Esophagus muscularis mucosa (tissue), 4 donors: ENCODE results near the gene LHFPL6. TPM values are rescaled to one million over a fixed set of nuclear protein-coding genes. Genes with fewer than 3 reads are reported as not detected.

ENCODE experiments used
- DNase-seq: peaks from one replicate; pipeline ENCODE4 v3.0.0-alpha.2; 2017; ENCODE audit errors: extremely low spot score
- H3K27ac ChIP-seq, 4 donors: fragments of 200-600 bp; sonication (generic); replicated peaks in 1 of 4; 1 replicate in 3 of 4; 2 replicates in 1 of 4; pipeline ENCODE4 v1.5.1; 2016 to 2019; ENCODE audit warnings: mild to moderate bottlenecking in 1 of 4
- H3K27me3 ChIP-seq, 4 donors: fragments of 200-600 bp; sonication (generic); one replicate each; pipeline versions ENCODE4 v1.5.1 to v1.6.0; 2016 to 2019
- H3K36me3 ChIP-seq, 4 donors: fragments of 200-600 bp; sonication (generic); one replicate each; pipeline ENCODE4 v1.5.1; 2016 to 2019
- H3K4me1 ChIP-seq, 4 donors: fragments of 200-600 bp; sonication (generic); one replicate each; pipeline ENCODE4 v1.5.1; 2016 to 2019
- H3K4me3 ChIP-seq, 4 donors: fragments of 200-600 bp; sonication (generic); 1 replicate in 2 of 4; 2 replicates in 2 of 4; pipeline ENCODE4 v1.5.1; 2016 to 2019; ENCODE audit warnings: mild to moderate bottlenecking in 4 of 4, moderate library complexity in 1 of 4
- H3K9me3 ChIP-seq, 4 donors: fragments of 200-600 bp; sonication (generic); 1 replicate in 3 of 4; 2 replicates in 1 of 4; pipeline ENCODE4 v1.5.1; 2016 to 2019
- CTCF ChIP-seq, 3 experiments: fragments of 200-600 bp in 2 of 3; fragments of 450-650 bp in 1 of 3; sonication (generic) in 2 of 3; IDR thresholded peaks; one replicate each; pipeline ENCODE4 v1.5.1; 2017 to 2019; ENCODE audit warnings: antibody characterized with exemption in 3 of 3, mild to moderate bottlenecking in 2 of 3, moderate library complexity in 1 of 3
- EP300 ChIP-seq: sonication (generic); formaldehyde crosslinking; IDR thresholded peaks from one replicate; pipeline ENCODE4 v1.6.1; 2017; ENCODE audit warnings: antibody characterized with exemption
- POLR2A ChIP-seq: fragments of 450-650 bp; IDR thresholded peaks from one replicate; pipeline ENCODE4 v1.6.1; 2017; ENCODE audit warnings: antibody characterized with exemption, moderate library complexity, mild to moderate bottlenecking, low read depth
- POLR2AphosphoS5 ChIP-seq, 2 donors: sonication (generic); formaldehyde crosslinking; IDR thresholded peaks; one replicate each; pipeline ENCODE4 v1.6.1; 2017; ENCODE audit warnings: antibody characterized with exemption in 2 of 2
- WGBS: methylation state at CpG from one replicate; pipeline ENCODE4 v1.1.5; 2018; 5-methylcytosine and 5-hydroxymethylcytosine counted together
- intact Hi-C: fragments of 100-400 bp; cut with DNase I; formaldehyde crosslinking; loops from one replicate; pipeline ENCODE4 v1.15.1; 2023
- total RNA-seq, 4 donors: library from RNA; depleted of rRNA; stranded (reverse); fragments of >200 nt; gene quantifications; one replicate each; pipeline versions ENCODE4 v1.1.0 to v1.2.1, GENCODE V29; 2016

LHFPL6 gene
- total RNA-seq, 4 donors from 2014 or later: 55.6 to 75.9 (median 72.0) TPM

- no peak overlapping the region for H3K27ac ChIP-seq
- peaks cover 0 to 25% (median 2%) of the 10 kb centered on the region in 4 donors for H3K4me1 ChIP-seq
- peaks cover 0 to 6% (median 2%) of the 10 kb centered on the region in 4 donors for H3K36me3 ChIP-seq
- TF ChIP-seq EP300 (no peak), POLR2A (no peak), POLR2AphosphoS5 (IDR thresholded peaks at IDR 0.05) (no peak), CTCF (IDR thresholded peaks at IDR 0.05) (no peak)
- H3K9me3 ChIP-seq: no peaks in the 10 kb centered on the region
- intact Hi-C loops: no loop called here
- DNase-seq: no peak
- no peaks in the 10 kb centered on the region for H3K27me3 ChIP-seq
- 48% methylated on average over 2 of the region's 2 CpGs for WGBS
- no peak overlapping the region for H3K4me3 ChIP-seq
These were observed 12.4 kb downstream of the LHFPL6 start for GRCh38 chr13:39590466-39591036.

GRCh38 chr13:39588384-39588783, 14.6 kb downstream of the LHFPL6 start:
- H3K4me3 ChIP-seq: no peak overlapping the region
- 60% methylated on average over 2 of the region's 2 CpGs for WGBS
- TF ChIP-seq POLR2A (no peak), CTCF (IDR thresholded peaks at IDR 0.05) (no peak), POLR2AphosphoS5 (IDR thresholded peaks at IDR 0.05) (no peak), EP300 (no peak)
- no peaks in the 10 kb centered on the region for H3K27me3 ChIP-seq
- peaks cover 11 to 36% (median 15%) of the 10 kb centered on the region in 4 donors for H3K4me1 ChIP-seq
- intact Hi-C loops: no loop called here
- DNase-seq: no peak
- H3K9me3 ChIP-seq: no peaks in the 10 kb centered on the region
- H3K36me3 ChIP-seq: no peaks in the 10 kb centered on the region
- H3K27ac ChIP-seq: no peak overlapping the region

GRCh38 chr13:39587939-39588338, 15.1 kb downstream of the LHFPL6 start:
- Histone ChIP-seq H3K27ac (no peak overlapping the region), H3K9me3 (no peaks in the 10 kb centered on the region), H3K27me3 (no peaks in the 10 kb centered on the region), H3K36me3 (no peaks in the 10 kb centered on the region), H3K4me1 (peaks cover 11 to 36% (median 16%) of the 10 kb centered on the region in 4 donors), H3K4me3 (no peak overlapping the region)
- 60% methylated on average over 7 of the region's 7 CpGs for WGBS
- DNase-seq: no peak
- intact Hi-C loops: no loop called here
- TF ChIP-seq POLR2AphosphoS5 (IDR thresholded peaks at IDR 0.05) (no peak), CTCF (IDR thresholded peaks at IDR 0.05) (no peak), EP300 (no peak), POLR2A (no peak)

- Histone ChIP-seq H3K9me3 (no peaks in the 10 kb centered on the region), H3K4me1 (peaks cover 11 to 41% (median 16%) of the 10 kb centered on the region in 4 donors), H3K27ac (no peak overlapping the region), H3K36me3 (no peaks in the 10 kb centered on the region), H3K4me3 (no peak overlapping the region), H3K27me3 (no peaks in the 10 kb centered on the region)
- WGBS: 91% methylated on average over 5 of the region's 5 CpGs
- intact Hi-C loops: no loop called here
- DNase-seq: no peak
- TF ChIP-seq CTCF (IDR thresholded peaks at IDR 0.05) (no peak), EP300 (no peak), POLR2A (no peak), POLR2AphosphoS5 (IDR thresholded peaks at IDR 0.05) (no peak)
These were observed 15.9 kb downstream of the LHFPL6 start for GRCh38 chr13:39586958-39587605.
